Neural cell (in vitro differentiated cells): ENCODE measurements around the gene ZNF814. TPM values are rescaled to one million over a fixed set of nuclear protein-coding genes. Genes with fewer than 3 reads are reported as not detected.

Experiments used
- polyA plus RNA-seq: library from polyadenylated mRNA; depleted of rRNA; stranded (reverse); fragments of >200 nt; gene quantifications from 2 replicates; pipeline ENCODE4 v1.2.3, GENCODE V29; 2014

The ZNF814 gene
- polyA plus RNA-seq, 1 donor from 2014 or later, result 17.7 TPM

Other genes starting within 250 kb of the ZNF814 start
- gene ZSCAN4, start 220.1 kb downstream of the ZNF814 start, polyA plus RNA-seq, result not detected in 2 replicates
- gene ZNF551, start 207.1 kb downstream of the ZNF814 start, polyA plus RNA-seq, result 9.3 and 16.1 TPM in 2 replicates
- gene ZNF154, start 179.8 kb downstream of the ZNF814 start, polyA plus RNA-seq, result 25.1 and 25.5 TPM in 2 replicates
- gene ZNF671, start 161.4 kb downstream of the ZNF814 start, polyA plus RNA-seq, result 14.8 and 26.2 TPM in 2 replicates
- gene ZNF776, start 142.2 kb downstream of the ZNF814 start, polyA plus RNA-seq, result 54.7 and 62.3 TPM in 2 replicates
- 22.0 and 23.7 TPM in 2 replicates for gene ZNF586, start 119.4 kb downstream of the ZNF814 start, polyA plus RNA-seq
- gene ZNF552, start 74.1 kb downstream of the ZNF814 start, polyA plus RNA-seq, result 6.0 and 8.8 TPM in 2 replicates
- gene ZNF587B, start 58.7 kb downstream of the ZNF814 start, polyA plus RNA-seq, result 5.7 and 6.7 TPM in 2 replicates
- gene ZNF587, start 39.2 kb downstream of the ZNF814 start, polyA plus RNA-seq, result 16.8 and 23.3 TPM in 2 replicates
- gene ZNF417, start 27.6 kb upstream of the ZNF814 start, polyA plus RNA-seq, result 21.7 and 25.0 TPM in 2 replicates
- gene ZNF418, start 46.4 kb upstream of the ZNF814 start, polyA plus RNA-seq, result 19.7 and 27.6 TPM in 2 replicates
- gene ZNF256, start 58.7 kb upstream of the ZNF814 start, polyA plus RNA-seq, result 11.0 and 13.4 TPM in 2 replicates
- gene C19orf18, start 85.5 kb upstream of the ZNF814 start, polyA plus RNA-seq, result not detected in 2 replicates
- 39.1 and 43.2 TPM in 2 replicates for gene ZNF606, start 113.8 kb upstream of the ZNF814 start, polyA plus RNA-seq
- 6.3 and 7.9 TPM in 2 replicates for gene ZSCAN1, start 145.0 kb upstream of the ZNF814 start, polyA plus RNA-seq
- gene ZNF135, start 170.2 kb upstream of the ZNF814 start, polyA plus RNA-seq, result 13.7 and 17.2 TPM in 2 replicates
- 399 and 400 TPM in 2 replicates for gene ZSCAN18, start 209.2 kb upstream of the ZNF814 start, polyA plus RNA-seq